Right atrium auricular region (tissue), 2 donors: ENCODE results near the gene CETN1. TPM values are rescaled to one million over a fixed set of nuclear protein-coding genes. Genes with fewer than 3 reads are reported as not detected.

Experiments
- DNase-seq: peaks from one replicate; pipeline ENCODE4 v3.0.0-alpha.2; 2019; ENCODE audit warnings: low spot score
- H3K27ac ChIP-seq, 2 donors: fragments of 200-600 bp; sonication (generic); 1 replicate in 1 of 2; 2 replicates in 1 of 2; pipeline ENCODE4 v1.5.1; 2016 to 2019
- H3K27me3 ChIP-seq, 2 donors: fragments of 200-600 bp; sonication (generic); one replicate each; pipeline versions ENCODE4 v1.5.1 to v1.6.0; 2017 to 2019
- H3K36me3 ChIP-seq: fragments of 200-600 bp; sonication (generic); one replicate; pipeline ENCODE4 v1.5.1; 2016
- H3K4me1 ChIP-seq, 2 donors: fragments of 200-600 bp; sonication (generic); one replicate each; pipeline versions ENCODE4 v1.5.1 to v1.6.0; 2017 to 2019
- H3K4me3 ChIP-seq, 2 donors: fragments of 200-600 bp; sonication (generic); 1 replicate in 1 of 2; 2 replicates in 1 of 2; pipeline ENCODE4 v1.5.1; 2017 to 2019; ENCODE audit warnings: mild to moderate bottlenecking in 1 of 2, moderate library complexity in 1 of 2
- H3K9me3 ChIP-seq, 2 donors: fragments of 200-600 bp; sonication (generic); one replicate each; pipeline ENCODE4 v1.5.1; 2019
- total RNA-seq, 2 donors: library from RNA; depleted of rRNA; stranded (reverse); fragments of >200 nt; gene quantifications; one replicate each; pipeline ENCODE4 v1.1.0, GENCODE V29; 2016
- TF ChIP-seq, protein P1 (sequence below), 2 donors: fragments of 200-600 bp; sonication (generic); IDR thresholded peaks; one replicate each; pipeline ENCODE4 v1.5.1; 2019; ENCODE audit warnings: antibody characterized with exemption in 2 of 2

The CETN1 gene
- total RNA-seq, 2 donors from 2014 or later = not detected

DNA sequence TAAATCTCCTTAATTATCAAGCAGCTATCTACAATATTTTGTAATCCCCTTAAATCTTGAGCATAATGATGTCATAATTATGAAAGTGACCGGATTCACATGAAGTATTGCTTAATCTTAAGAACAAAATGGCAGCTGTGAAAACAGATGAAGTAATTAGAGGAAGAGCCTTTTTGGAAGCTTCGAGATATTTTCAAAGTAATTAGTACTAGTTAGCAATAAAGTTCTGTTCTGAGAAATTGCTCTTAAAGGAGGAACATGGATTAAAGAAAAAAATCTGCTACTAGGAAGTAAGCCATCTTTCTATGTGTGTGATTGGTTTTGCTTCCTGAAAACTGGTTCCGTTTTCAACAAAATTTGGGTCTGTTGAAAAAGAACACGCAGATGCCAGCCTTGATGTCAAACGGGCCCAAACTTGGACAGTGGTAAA, 34.9 kb downstream of the CETN1 start:
- Histone ChIP-seq H3K27ac (peak overlapping the region in 1 of 2 donors; percentile 41), H3K27me3 (no peaks in the 10 kb centered on the region), H3K4me3 (no peak overlapping the region), H3K36me3 (no peaks in the 10 kb centered on the region), H3K4me1 (no peaks in the 10 kb centered on the region), H3K9me3 (no peaks in the 10 kb centered on the region)
- TF ChIP-seq, protein P1, sequence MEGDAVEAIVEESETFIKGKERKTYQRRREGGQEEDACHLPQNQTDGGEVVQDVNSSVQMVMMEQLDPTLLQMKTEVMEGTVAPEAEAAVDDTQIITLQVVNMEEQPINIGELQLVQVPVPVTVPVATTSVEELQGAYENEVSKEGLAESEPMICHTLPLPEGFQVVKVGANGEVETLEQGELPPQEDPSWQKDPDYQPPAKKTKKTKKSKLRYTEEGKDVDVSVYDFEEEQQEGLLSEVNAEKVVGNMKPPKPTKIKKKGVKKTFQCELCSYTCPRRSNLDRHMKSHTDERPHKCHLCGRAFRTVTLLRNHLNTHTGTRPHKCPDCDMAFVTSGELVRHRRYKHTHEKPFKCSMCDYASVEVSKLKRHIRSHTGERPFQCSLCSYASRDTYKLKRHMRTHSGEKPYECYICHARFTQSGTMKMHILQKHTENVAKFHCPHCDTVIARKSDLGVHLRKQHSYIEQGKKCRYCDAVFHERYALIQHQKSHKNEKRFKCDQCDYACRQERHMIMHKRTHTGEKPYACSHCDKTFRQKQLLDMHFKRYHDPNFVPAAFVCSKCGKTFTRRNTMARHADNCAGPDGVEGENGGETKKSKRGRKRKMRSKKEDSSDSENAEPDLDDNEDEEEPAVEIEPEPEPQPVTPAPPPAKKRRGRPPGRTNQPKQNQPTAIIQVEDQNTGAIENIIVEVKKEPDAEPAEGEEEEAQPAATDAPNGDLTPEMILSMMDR (IDR thresholded peaks at IDR 0.05) = no peak
- no peak for DNase-seq

DNA sequence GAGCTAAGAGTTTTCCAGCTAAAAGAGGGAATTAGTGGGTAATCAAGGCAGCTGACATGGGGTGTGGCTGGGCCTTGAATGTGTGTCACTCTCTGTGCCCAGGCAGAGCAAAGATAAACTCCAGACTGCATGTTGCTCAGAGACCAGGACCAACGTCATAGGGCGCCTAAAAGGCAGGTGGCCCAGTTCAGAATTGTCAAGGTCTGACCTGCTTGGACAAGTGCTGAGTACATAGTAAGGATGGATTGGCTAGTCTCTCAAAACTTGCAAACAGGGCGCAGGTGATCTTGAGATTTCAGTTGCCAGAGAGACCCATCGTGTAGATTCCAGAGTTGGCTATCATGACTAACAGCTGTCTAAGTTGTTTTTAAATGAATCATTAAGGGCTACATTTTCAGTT, 35.6 kb downstream of the CETN1 start:
- no peak for DNase-seq
- H3K9me3 ChIP-seq = no peaks in the 10 kb centered on the region
- peak overlapping the region in 1 of 2 donors; percentile 41 for H3K27ac ChIP-seq
- H3K4me3 ChIP-seq = no peak overlapping the region
- TF ChIP-seq, protein P1 (IDR thresholded peaks at IDR 0.05) = no peak
- H3K36me3 ChIP-seq = no peaks in the 10 kb centered on the region
- H3K4me1 ChIP-seq = no peaks in the 10 kb centered on the region
- H3K27me3 ChIP-seq = no peaks in the 10 kb centered on the region

DNA sequence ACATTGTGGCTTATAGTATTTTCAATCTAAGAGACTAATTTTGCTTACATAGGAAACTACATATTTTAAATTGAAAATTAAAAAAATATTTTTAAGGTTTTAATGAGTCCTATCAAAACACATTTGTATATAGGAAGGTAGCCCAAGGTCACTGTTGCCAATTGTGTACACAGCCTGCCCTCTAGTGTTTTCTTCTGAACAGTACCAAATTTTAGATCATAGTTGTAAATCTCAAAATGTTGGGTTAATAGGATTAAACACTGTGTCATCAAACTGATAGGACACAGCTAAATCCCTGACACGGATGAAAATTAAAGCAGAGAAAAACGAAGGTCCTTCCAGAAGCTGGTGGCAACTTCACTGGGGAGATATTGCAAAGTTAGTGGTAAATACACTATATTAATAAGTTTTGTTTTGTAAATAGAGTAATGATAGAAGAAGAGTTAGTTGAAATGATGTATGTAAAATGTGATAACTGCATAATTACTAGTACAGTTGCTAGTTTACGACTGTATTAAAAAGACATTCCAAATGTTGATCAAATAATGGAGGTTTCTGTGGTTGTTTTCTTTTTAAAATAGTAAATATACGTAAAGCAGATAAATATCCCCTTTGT, 36.3 kb downstream of the CETN1 start:
- TF ChIP-seq, protein P1 (IDR thresholded peaks at IDR 0.05) = peak; percentile 55 to 79

DNA sequence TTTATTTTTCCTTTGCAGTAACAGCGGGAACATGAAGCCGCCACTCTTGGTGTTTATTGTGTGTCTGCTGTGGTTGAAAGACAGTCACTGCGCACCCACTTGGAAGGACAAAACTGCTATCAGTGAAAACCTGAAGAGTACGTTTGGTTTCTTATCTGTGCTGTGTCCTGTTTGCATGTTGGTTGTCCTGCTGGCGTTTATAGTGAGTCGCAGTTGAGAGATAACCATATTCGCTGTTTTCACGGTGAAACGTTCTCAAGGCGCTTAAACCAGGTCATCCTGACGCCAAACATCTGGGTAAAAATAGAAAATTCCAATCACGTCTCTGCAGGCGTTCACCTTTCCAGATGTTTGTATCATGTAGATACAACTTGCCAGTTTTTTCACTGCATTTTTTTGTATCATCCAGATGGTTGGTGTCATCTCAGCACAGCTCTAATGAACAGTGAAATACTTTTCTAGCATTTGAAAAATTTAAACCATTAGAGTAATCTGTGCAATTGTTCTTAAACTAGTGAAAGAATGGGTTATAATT, 37.9 kb downstream of the CETN1 start:
- H3K27ac ChIP-seq = no peak overlapping the region
- no peaks in the 10 kb centered on the region for H3K9me3 ChIP-seq
- no peaks in the 10 kb centered on the region for H3K36me3 ChIP-seq
- TF ChIP-seq, protein P1 (IDR thresholded peaks at IDR 0.05) = no peak
- H3K27me3 ChIP-seq = no peaks in the 10 kb centered on the region
- DNase-seq = no peak
- no peaks in the 10 kb centered on the region for H3K4me1 ChIP-seq
- no peak overlapping the region for H3K4me3 ChIP-seq

More for the DNA sequence above, 36.3 kb downstream of the CETN1 start:
- no peaks in the 10 kb centered on the region for H3K27me3 ChIP-seq
- DNase-seq = no peak
- no peaks in the 10 kb centered on the region for H3K4me1 ChIP-seq
- no peak overlapping the region for H3K4me3 ChIP-seq
- no peaks in the 10 kb centered on the region for H3K36me3 ChIP-seq
- no peak overlapping the region for H3K27ac ChIP-seq
- no peaks in the 10 kb centered on the region for H3K9me3 ChIP-seq

DNA sequence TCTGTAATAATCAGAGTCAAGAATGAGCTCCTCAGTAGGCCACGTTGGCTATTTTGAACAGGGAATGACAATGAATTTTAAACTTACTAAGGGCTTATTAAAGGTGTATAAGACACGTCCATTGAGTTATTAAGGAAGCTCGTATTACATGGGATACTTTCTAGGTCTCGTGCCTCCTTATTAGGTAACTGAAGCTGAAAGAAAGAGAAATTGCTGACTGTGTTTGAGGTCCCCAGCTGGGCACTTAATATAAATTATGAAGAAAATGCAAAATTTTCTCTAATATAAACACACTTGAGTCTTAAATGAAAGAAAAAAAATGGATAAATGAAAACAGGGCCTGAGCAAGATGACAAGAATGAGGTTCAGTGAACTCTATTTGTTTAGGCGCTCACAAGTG, 38.4 kb downstream of the CETN1 start:
- H3K36me3 ChIP-seq = no peaks in the 10 kb centered on the region
- no peaks in the 10 kb centered on the region for H3K27me3 ChIP-seq
- H3K27ac ChIP-seq = no peak overlapping the region
- no peak overlapping the region for H3K4me3 ChIP-seq
- H3K4me1 ChIP-seq = no peaks in the 10 kb centered on the region
- TF ChIP-seq, protein P1 (IDR thresholded peaks at IDR 0.05) = no peak
- DNase-seq = no peak
- H3K9me3 ChIP-seq = no peaks in the 10 kb centered on the region
